Mesendoderm (in vitro differentiated cells): ENCODE measurements around the gene ODAD4.

Experiments
- DNase-seq: peaks from one replicate; pipeline ENCODE4 v3.0.0; 2013
- H2AK5ac ChIP-seq: 2 replicates; pipeline ENCODE4 v1.6.1; 2013; ENCODE audit warnings: low read length, inconsistent platforms
- H2BK120ac ChIP-seq: 2 replicates; pipeline ENCODE4 v1.6.1; 2013; ENCODE audit warnings: low read depth, mild to moderate bottlenecking, low read length, moderate library complexity, mixed read lengths
- H2BK15ac ChIP-seq: replicated peaks from 2 replicates; pipeline ENCODE4 v1.6.1; 2013; ENCODE audit warnings: low read depth, mild to moderate bottlenecking, moderate library complexity
- H2BK5ac ChIP-seq: 2 replicates; pipeline ENCODE4 v1.6.1; 2013; ENCODE audit warnings: low read length, inconsistent platforms
- H3K18ac ChIP-seq: 2 replicates; pipeline ENCODE4 v1.6.1; 2013; ENCODE audit warnings: mild to moderate bottlenecking, low read length, mixed read lengths
- H3K23ac ChIP-seq: one replicate; pipeline ENCODE4 v1.6.1; 2013; ENCODE audit warnings: low read length
- H3K27ac ChIP-seq: 2 replicates; pipeline ENCODE4 v1.5.1; 2013; ENCODE audit warnings: low read depth, mild to moderate bottlenecking, inconsistent platforms, low read length, moderate library complexity
- H3K27me3 ChIP-seq: 2 replicates; pipeline ENCODE4 v1.6.1; 2013; ENCODE audit warnings: low read length, control low read depth, mild to moderate bottlenecking, inconsistent platforms; ENCODE audit not compliant: insufficient read depth, poor library complexity
- H3K36me3 ChIP-seq: 2 replicates; pipeline ENCODE4 v1.6.1; 2013; ENCODE audit warnings: low read length, inconsistent platforms; ENCODE audit not compliant: control insufficient read depth, insufficient read depth
- H3K4ac ChIP-seq: one replicate; pipeline ENCODE4 v1.6.1; 2013; ENCODE audit warnings: low read depth, mild to moderate bottlenecking, low read length, moderate library complexity
- H3K4me1 ChIP-seq: 2 replicates; pipeline ENCODE4 v1.6.1; 2013; ENCODE audit warnings: low read depth, low read length, inconsistent platforms; ENCODE audit not compliant: control insufficient read depth
- H3K4me2 ChIP-seq: 2 replicates; pipeline ENCODE4 v1.6.1; 2013; ENCODE audit warnings: low read length
- H3K4me3 ChIP-seq: 2 replicates; pipeline ENCODE4 v1.5.1; 2013; ENCODE audit warnings: mild to moderate bottlenecking, low read length
- H3K56ac ChIP-seq: one replicate; pipeline ENCODE4 v1.6.1; 2013; ENCODE audit warnings: low read length
- H3K79me1 ChIP-seq: 2 replicates; pipeline ENCODE4 v1.6.1; 2013; ENCODE audit warnings: low read length, inconsistent platforms
- H3K79me2 ChIP-seq: 2 replicates; pipeline ENCODE4 v1.6.1; 2013; ENCODE audit warnings: mild to moderate bottlenecking, low read length; ENCODE audit not compliant: control insufficient read depth, insufficient read depth
- H3K9ac ChIP-seq: 2 replicates; pipeline ENCODE4 v1.6.1; 2013; ENCODE audit warnings: low read length, inconsistent platforms
- H4K5ac ChIP-seq: one replicate; pipeline ENCODE4 v1.6.1; 2013; ENCODE audit warnings: low read length
- H4K8ac ChIP-seq: one replicate; pipeline ENCODE4 v1.6.1; 2013; ENCODE audit warnings: low read depth, mild to moderate bottlenecking, control low read depth, low read length, moderate library complexity
- WGBS: extraction: QIAGEN DNeasy Blood & Tissue Kit; methylation state at CpG from one replicate; pipeline ENCODE4 v1.1.7; 2013; ENCODE audit warnings: low lambda C conversion rate, missing lambda C conversion rate; ENCODE audit not compliant: insufficient coverage; ENCODE audit errors: extremely low coverage; 5-methylcytosine and 5-hydroxymethylcytosine counted together

ODAD4 gene

GRCh38 chr17:41904242-41904841 lies 26.1 kb upstream of the ODAD4 start:
- WGBS = no CpG with 5 or more reads among the region's 7 CpGs
- H3K4me2 ChIP-seq = no peak overlapping the region
- H3K9ac ChIP-seq = no peak overlapping the region
- H4K8ac ChIP-seq = no peak overlapping the region
- H3K79me2 ChIP-seq = peaks cover 7% of the 10 kb centered on the region
- H3K4me1 ChIP-seq = no peaks in the 10 kb centered on the region
- H2BK15ac ChIP-seq = no peak overlapping the region
- no peak for DNase-seq
- H4K5ac ChIP-seq = no peak overlapping the region
- H2AK5ac ChIP-seq = no peak overlapping the region
- no peaks in the 10 kb centered on the region for H3K27me3 ChIP-seq
- peaks cover 15% of the 10 kb centered on the region for H3K79me1 ChIP-seq
- H2BK5ac ChIP-seq = no peak overlapping the region
- H2BK120ac ChIP-seq = no peak overlapping the region
- H3K56ac ChIP-seq = no peak overlapping the region
- H3K4me3 ChIP-seq = no peak overlapping the region
- H3K18ac ChIP-seq = no peak overlapping the region
- no peak overlapping the region for H3K4ac ChIP-seq
- peaks cover 50% of the 10 kb centered on the region for H3K36me3 ChIP-seq
- H3K23ac ChIP-seq = no peak overlapping the region
- no peak overlapping the region for H3K27ac ChIP-seq

DNA sequence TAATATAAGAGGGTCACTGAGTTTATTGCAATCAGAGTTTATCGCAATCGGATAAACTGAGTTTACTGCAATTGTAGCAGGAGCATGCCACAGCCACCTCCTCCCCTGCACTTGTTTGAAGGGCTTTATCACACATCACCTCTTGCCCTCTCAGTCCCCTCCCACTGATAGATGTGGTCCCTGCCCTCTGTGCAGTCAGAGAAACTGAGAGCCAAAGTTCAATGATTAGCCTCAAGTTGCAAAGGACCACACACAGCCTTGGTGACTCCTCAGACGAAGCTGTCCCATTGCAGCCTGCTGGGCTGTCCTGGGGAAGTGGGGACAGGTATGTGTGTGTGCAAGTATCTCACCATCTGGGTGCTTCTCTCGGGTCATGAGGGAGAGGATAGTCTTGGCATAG lies 25.2 kb upstream of the ODAD4 start:
- H3K27me3 ChIP-seq = no peaks in the 10 kb centered on the region
- peaks cover 20% of the 10 kb centered on the region for H3K79me1 ChIP-seq
- H3K4me2 ChIP-seq = no peak overlapping the region
- no peak for DNase-seq
- no peak overlapping the region for H2BK5ac ChIP-seq
- WGBS = no CpG with 5 or more reads among the region's 4 CpGs
- H2AK5ac ChIP-seq = no peak overlapping the region
- H3K36me3 ChIP-seq = peaks cover 56% of the 10 kb centered on the region
- H3K4me1 ChIP-seq = no peaks in the 10 kb centered on the region
- no peak overlapping the region for H3K4me3 ChIP-seq
- no peak overlapping the region for H3K23ac ChIP-seq
- peaks cover 9% of the 10 kb centered on the region for H3K79me2 ChIP-seq
- no peak overlapping the region for H2BK15ac ChIP-seq
- no peak overlapping the region for H3K56ac ChIP-seq
- no peak overlapping the region for H3K27ac ChIP-seq
- no peak overlapping the region for H3K9ac ChIP-seq
- H3K18ac ChIP-seq = no peak overlapping the region
- no peak overlapping the region for H4K5ac ChIP-seq
- H4K8ac ChIP-seq = no peak overlapping the region
- no peak overlapping the region for H3K4ac ChIP-seq
- no peak overlapping the region for H2BK120ac ChIP-seq

GRCh38 chr17:41906465-41907184 lies 23.8 kb upstream of the ODAD4 start:
- peaks cover 59% of the 10 kb centered on the region for H3K36me3 ChIP-seq
- H3K27ac ChIP-seq = no peak overlapping the region

GRCh38 chr17:41907185-41907556 lies 23.2 kb upstream of the ODAD4 start:
- Histone ChIP-seq H3K4me2 (no peak overlapping the region), H3K18ac (no peak overlapping the region), H2BK5ac (no peak overlapping the region), H3K27ac (no peak overlapping the region), H3K36me3 (peaks cover 57% of the 10 kb centered on the region), H3K4ac (no peak overlapping the region), H2AK5ac (no peak overlapping the region), H3K4me1 (no peaks in the 10 kb centered on the region), H3K4me3 (no peak overlapping the region), H4K5ac (no peak overlapping the region), H2BK120ac (no peak overlapping the region), H4K8ac (no peak overlapping the region), H3K9ac (no peak overlapping the region), H3K23ac (no peak overlapping the region), H3K27me3 (no peaks in the 10 kb centered on the region), H3K56ac (no peak overlapping the region), H3K79me1 (peaks cover 35% of the 10 kb centered on the region), H3K79me2 (peaks cover 24% of the 10 kb centered on the region), H2BK15ac (no peak overlapping the region)
- DNase-seq = no peak
- WGBS = no CpG with 5 or more reads among the region's 8 CpGs

More at GRCh38 chr17:41906465-41907184, 23.8 kb upstream of the ODAD4 start:
- Histone ChIP-seq H2BK15ac (no peak overlapping the region), H2AK5ac (no peak overlapping the region), H3K18ac (no peak overlapping the region), H3K4me1 (no peaks in the 10 kb centered on the region), H3K56ac (no peak overlapping the region), H3K27me3 (no peaks in the 10 kb centered on the region), H3K4me3 (no peak overlapping the region), H2BK120ac (no peak overlapping the region), H3K4me2 (no peak overlapping the region), H3K79me2 (peaks cover 22% of the 10 kb centered on the region), H4K8ac (no peak overlapping the region), H3K79me1 (peaks cover 33% of the 10 kb centered on the region), H2BK5ac (no peak overlapping the region), H3K9ac (no peak overlapping the region), H3K23ac (no peak overlapping the region), H3K4ac (no peak overlapping the region), H4K5ac (no peak overlapping the region)
- WGBS = no CpG with 5 or more reads among the region's 15 CpGs
- no peak for DNase-seq

DNA sequence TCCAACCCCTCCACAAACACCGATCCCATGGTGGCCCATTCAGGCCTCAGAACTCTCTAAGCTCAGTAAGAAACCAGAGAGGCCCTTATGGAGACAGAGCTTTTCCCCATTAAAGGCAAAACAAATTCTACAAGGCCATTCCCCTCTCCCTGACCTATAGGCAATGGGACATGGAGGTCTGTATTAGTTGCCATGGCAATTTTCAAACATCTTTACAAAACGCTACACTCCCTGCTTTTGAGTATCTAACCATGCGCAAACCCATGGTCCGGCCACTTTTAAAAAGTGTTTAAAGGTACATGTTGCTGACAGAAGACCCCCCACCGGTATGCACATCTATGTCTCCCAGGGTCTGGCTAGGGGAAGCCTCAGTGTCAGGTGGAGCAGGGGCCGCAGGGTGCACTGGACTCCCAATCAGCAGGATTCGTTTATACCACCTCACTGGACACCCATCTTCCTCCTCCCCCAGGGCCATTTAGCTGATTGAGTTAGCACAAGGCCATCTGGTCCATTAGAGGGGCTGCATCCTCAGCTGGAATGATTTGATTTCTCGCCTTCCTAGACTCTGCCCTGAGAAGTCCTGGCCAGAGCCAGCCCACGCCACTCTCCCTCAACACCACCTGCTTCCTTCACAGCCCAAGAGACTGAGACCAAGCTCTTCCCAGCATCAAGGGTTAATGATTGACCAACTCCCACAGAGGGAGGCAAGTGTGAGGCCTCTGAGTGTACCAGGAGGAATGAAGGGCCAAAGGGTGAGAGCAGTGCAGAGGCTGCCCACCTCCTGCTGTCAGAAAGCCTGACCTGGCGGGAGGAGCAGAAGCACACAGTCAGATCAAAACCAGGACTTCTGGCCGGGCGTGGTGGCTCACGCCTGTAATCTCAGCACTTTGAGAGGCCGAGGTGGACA lies 22.5 kb upstream of the ODAD4 start:
- Histone ChIP-seq H3K4ac (no peak overlapping the region), H3K18ac (no peak overlapping the region), H2AK5ac (no peak overlapping the region), H2BK120ac (no peak overlapping the region), H2BK15ac (no peak overlapping the region), H4K5ac (no peak overlapping the region), H3K4me3 (no peak overlapping the region), H3K79me2 (peaks cover 31% of the 10 kb centered on the region), H3K27ac (no peak overlapping the region), H4K8ac (no peak overlapping the region), H3K4me2 (no peak overlapping the region), H3K27me3 (no peaks in the 10 kb centered on the region), H3K9ac (no peak overlapping the region), H3K56ac (no peak overlapping the region), H3K36me3 (peaks cover 64% of the 10 kb centered on the region), H3K79me1 (peaks cover 39% of the 10 kb centered on the region), H2BK5ac (no peak overlapping the region), H3K23ac (no peak overlapping the region), H3K4me1 (peaks cover 2% of the 10 kb centered on the region)
- WGBS = no CpG with 5 or more reads among the region's 14 CpGs
- DNase-seq = no peak
